ENCODE data around the gene CSPG5.

Gene CSPG5

GRCh38 chr3:47578691-47579632 lies at the start of gene CSPG5:
CSPG5 (minus strand) TSS chr3:47578865; CDS start chr3:47578693, 172 bp downstream.
- DNase-seq (ENCODE audit: low read depth) = no peak

- no peak for DNase-seq (ENCODE audit: low read depth)
Observed at GRCh38 chr3:47628426-47628825, 49.8 kb upstream of the CSPG5 start.

GRCh38 chr3:47622671-47623461 lies 44.2 kb upstream of the CSPG5 start:
- DNase-seq (ENCODE audit: low read depth) = no peak

- no peak for DNase-seq (ENCODE audit: low read depth)
Observed at GRCh38 chr3:47617086-47618010, 38.7 kb upstream of the CSPG5 start.

- no peak for DNase-seq (ENCODE audit: low read depth)
Observed at GRCh38 chr3:47614788-47615187, 36.1 kb upstream of the CSPG5 start.

GRCh38 chr3:47613722-47614121 lies 35.1 kb upstream of the CSPG5 start:
- no peak for DNase-seq (ENCODE audit: low read depth)

GRCh38 chr3:47612879-47613278 lies 34.2 kb upstream of the CSPG5 start:
- DNase-seq (ENCODE audit: low read depth) = no peak

- peak; percentile 45 for DNase-seq (ENCODE audit: low read depth)
Observed at GRCh38 chr3:47612178-47612577, 33.5 kb upstream of the CSPG5 start.

- no peak for DNase-seq (ENCODE audit: low read depth)
Observed at GRCh38 chr3:47611576-47611975, 32.9 kb upstream of the CSPG5 start.

GRCh38 chr3:47610583-47610982 lies 31.9 kb upstream of the CSPG5 start:
- no peak for DNase-seq (ENCODE audit: low read depth)

GRCh38 chr3:47607335-47607734 lies 28.7 kb upstream of the CSPG5 start:
- DNase-seq (ENCODE audit: low read depth) = no peak

- no peak for DNase-seq (ENCODE audit: low read depth)
Observed at GRCh38 chr3:47606165-47606564, 27.5 kb upstream of the CSPG5 start.

- no peak for DNase-seq (ENCODE audit: low read depth)
Observed at GRCh38 chr3:47605652-47606051, 27.0 kb upstream of the CSPG5 start.

GRCh38 chr3:47604145-47604544 lies 25.5 kb upstream of the CSPG5 start:
- DNase-seq (ENCODE audit: low read depth) = no peak

- DNase-seq (ENCODE audit: low read depth) = no peak
Observed at GRCh38 chr3:47603332-47603731, 24.7 kb upstream of the CSPG5 start.

GRCh38 chr3:47601281-47601680 lies 22.6 kb upstream of the CSPG5 start:
- no peak for DNase-seq (ENCODE audit: low read depth)

GRCh38 chr3:47594792-47595191 lies 16.1 kb upstream of the CSPG5 start:
- DNase-seq (ENCODE audit: low read depth) = no peak

- no peak for DNase-seq (ENCODE audit: low read depth)
Observed at GRCh38 chr3:47592066-47592795, 13.6 kb upstream of the CSPG5 start.

GRCh38 chr3:47590216-47590615 lies 11.6 kb upstream of the CSPG5 start:
- no peak for DNase-seq (ENCODE audit: low read depth)

- DNase-seq (ENCODE audit: low read depth) = no peak
Observed at GRCh38 chr3:47588587-47588986, 9.9 kb upstream of the CSPG5 start.

GRCh38 chr3:47588053-47588452 lies 9.4 kb upstream of the CSPG5 start:
- no peak for DNase-seq (ENCODE audit: low read depth)
